Esophagus muscularis mucosa (tissue), 4 donors: Measurements from ENCODE around the gene SLCO3A1. TPM values are rescaled to one million over a fixed set of nuclear protein-coding genes. Genes with fewer than 3 reads are reported as not detected.
"Not testable (repeated sequence)": the region's sequence is repeated elsewhere in the genome, so short reads cannot be mapped to it uniquely, and the experiment has no call there.

ENCODE experiments used
- DNase-seq: peaks from one replicate; pipeline ENCODE4 v3.0.0-alpha.2; 2017; ENCODE audit errors: extremely low spot score
- H3K27ac ChIP-seq, 4 donors: fragments of 200-600 bp; sonication (generic); replicated peaks in 1 of 4; 1 replicate in 3 of 4; 2 replicates in 1 of 4; pipeline ENCODE4 v1.5.1; 2016 to 2019; ENCODE audit warnings: mild to moderate bottlenecking in 1 of 4
- H3K27me3 ChIP-seq, 4 donors: fragments of 200-600 bp; sonication (generic); one replicate each; pipeline versions ENCODE4 v1.5.1 to v1.6.0; 2016 to 2019
- H3K36me3 ChIP-seq, 4 donors: fragments of 200-600 bp; sonication (generic); one replicate each; pipeline ENCODE4 v1.5.1; 2016 to 2019
- H3K4me1 ChIP-seq, 4 donors: fragments of 200-600 bp; sonication (generic); one replicate each; pipeline ENCODE4 v1.5.1; 2016 to 2019
- H3K4me3 ChIP-seq, 4 donors: fragments of 200-600 bp; sonication (generic); 1 replicate in 2 of 4; 2 replicates in 2 of 4; pipeline ENCODE4 v1.5.1; 2016 to 2019; ENCODE audit warnings: mild to moderate bottlenecking in 4 of 4, moderate library complexity in 1 of 4
- H3K9me3 ChIP-seq, 4 donors: fragments of 200-600 bp; sonication (generic); 1 replicate in 3 of 4; 2 replicates in 1 of 4; pipeline ENCODE4 v1.5.1; 2016 to 2019
- EP300 ChIP-seq: sonication (generic); formaldehyde crosslinking; IDR thresholded peaks from one replicate; pipeline ENCODE4 v1.6.1; 2017; ENCODE audit warnings: antibody characterized with exemption
- POLR2A ChIP-seq: fragments of 450-650 bp; IDR thresholded peaks from one replicate; pipeline ENCODE4 v1.6.1; 2017; ENCODE audit warnings: antibody characterized with exemption, moderate library complexity, mild to moderate bottlenecking, low read depth
- POLR2AphosphoS5 ChIP-seq, 2 donors: sonication (generic); formaldehyde crosslinking; IDR thresholded peaks; one replicate each; pipeline ENCODE4 v1.6.1; 2017; ENCODE audit warnings: antibody characterized with exemption in 2 of 2
- WGBS: methylation state at CpG from one replicate; pipeline ENCODE4 v1.1.5; 2018; 5-methylcytosine and 5-hydroxymethylcytosine counted together
- intact Hi-C: fragments of 100-400 bp; cut with DNase I; formaldehyde crosslinking; loops from one replicate; pipeline ENCODE4 v1.15.1; 2023
- total RNA-seq, 4 donors: library from RNA; depleted of rRNA; stranded (reverse); fragments of >200 nt; gene quantifications; one replicate each; pipeline versions ENCODE4 v1.1.0 to v1.2.1, GENCODE V29; 2016
- TF ChIP-seq, protein P1 (sequence below), 3 experiments: fragments of 200-600 bp in 2 of 3; fragments of 450-650 bp in 1 of 3; sonication (generic) in 2 of 3; IDR thresholded peaks; one replicate each; pipeline ENCODE4 v1.5.1; 2017 to 2019; ENCODE audit warnings: antibody characterized with exemption in 3 of 3, mild to moderate bottlenecking in 2 of 3, moderate library complexity in 1 of 3

Gene SLCO3A1
- total RNA-seq, 4 donors from 2014 or later, result 5.6 to 17.5 (median 12.3) TPM

DNA sequence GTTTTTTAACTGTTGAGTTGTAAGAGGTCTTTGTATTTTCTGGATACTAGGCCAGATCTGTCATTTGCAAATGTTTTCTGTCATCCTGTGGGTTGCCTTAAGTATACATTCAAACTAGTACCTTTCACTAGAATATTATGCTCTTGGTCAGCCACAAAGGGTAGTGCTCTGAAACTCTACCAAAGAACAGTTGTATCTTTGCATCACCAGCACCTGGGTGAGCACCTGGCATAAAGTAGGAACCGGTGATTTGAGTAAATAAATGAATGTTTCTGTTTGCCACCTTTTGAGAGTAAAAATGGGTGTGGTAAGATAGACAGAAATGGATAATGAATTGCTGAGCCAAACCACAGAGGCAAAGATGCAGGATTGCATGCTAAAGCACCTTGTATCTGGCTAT is 98.7 kb downstream of the SLCO3A1 start:
- Histone ChIP-seq H3K4me1 (peaks cover 31 to 45% (median 37%) of the 10 kb centered on the region in 4 donors), H3K27ac (no peak overlapping the region)
- 86% methylated on average over 1 of the region's 1 CpG for WGBS

DNA sequence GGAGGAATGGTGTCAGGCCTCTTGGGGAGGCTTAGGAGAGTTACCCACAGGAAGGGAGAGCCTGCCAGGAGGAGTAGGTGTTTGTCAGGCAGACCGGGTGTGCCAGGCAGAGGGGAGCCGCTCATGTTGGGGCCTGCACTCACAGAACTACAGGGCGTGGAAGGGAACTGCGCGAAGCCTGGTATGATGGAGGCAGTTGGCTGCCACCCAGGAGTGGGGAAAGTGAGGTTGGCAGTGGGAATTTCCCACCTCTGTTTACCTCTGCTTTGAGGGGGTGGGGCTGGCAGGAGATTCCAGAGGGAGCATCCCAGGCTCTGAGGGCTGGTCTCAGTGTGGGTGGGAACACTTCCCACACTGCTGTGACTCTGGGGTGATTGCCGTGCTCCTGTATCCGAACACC is 99.9 kb downstream of the SLCO3A1 start:
- TF ChIP-seq EP300, result no peak
- intact Hi-C loops, result no loop called here
- peaks cover 19 to 33% (median 25%) of the 10 kb centered on the region in 4 donors for H3K4me1 ChIP-seq
- H3K27ac ChIP-seq, result no peak overlapping the region
- no peaks in the 10 kb centered on the region for H3K36me3 ChIP-seq
- no peaks in the 10 kb centered on the region for H3K9me3 ChIP-seq
- no peak overlapping the region for H3K4me3 ChIP-seq
- 84% methylated on average over 7 of the region's 7 CpGs for WGBS
- no peaks in the 10 kb centered on the region for H3K27me3 ChIP-seq
- no peak for DNase-seq

More for the DNA sequence above, 98.7 kb downstream of the SLCO3A1 start:
- intact Hi-C loops, result no loop called here
- Histone ChIP-seq H3K36me3 (no peaks in the 10 kb centered on the region), H3K9me3 (no peaks in the 10 kb centered on the region), H3K4me3 (no peak overlapping the region), H3K27me3 (no peaks in the 10 kb centered on the region)
- TF ChIP-seq POLR2AphosphoS5 (IDR thresholded peaks at IDR 0.05), result no peak
- no peak for TF ChIP-seq POLR2A
- no peak for TF ChIP-seq EP300
- TF ChIP-seq, protein P1, sequence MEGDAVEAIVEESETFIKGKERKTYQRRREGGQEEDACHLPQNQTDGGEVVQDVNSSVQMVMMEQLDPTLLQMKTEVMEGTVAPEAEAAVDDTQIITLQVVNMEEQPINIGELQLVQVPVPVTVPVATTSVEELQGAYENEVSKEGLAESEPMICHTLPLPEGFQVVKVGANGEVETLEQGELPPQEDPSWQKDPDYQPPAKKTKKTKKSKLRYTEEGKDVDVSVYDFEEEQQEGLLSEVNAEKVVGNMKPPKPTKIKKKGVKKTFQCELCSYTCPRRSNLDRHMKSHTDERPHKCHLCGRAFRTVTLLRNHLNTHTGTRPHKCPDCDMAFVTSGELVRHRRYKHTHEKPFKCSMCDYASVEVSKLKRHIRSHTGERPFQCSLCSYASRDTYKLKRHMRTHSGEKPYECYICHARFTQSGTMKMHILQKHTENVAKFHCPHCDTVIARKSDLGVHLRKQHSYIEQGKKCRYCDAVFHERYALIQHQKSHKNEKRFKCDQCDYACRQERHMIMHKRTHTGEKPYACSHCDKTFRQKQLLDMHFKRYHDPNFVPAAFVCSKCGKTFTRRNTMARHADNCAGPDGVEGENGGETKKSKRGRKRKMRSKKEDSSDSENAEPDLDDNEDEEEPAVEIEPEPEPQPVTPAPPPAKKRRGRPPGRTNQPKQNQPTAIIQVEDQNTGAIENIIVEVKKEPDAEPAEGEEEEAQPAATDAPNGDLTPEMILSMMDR (IDR thresholded peaks at IDR 0.05), result no peak
- DNase-seq, result no peak

DNA sequence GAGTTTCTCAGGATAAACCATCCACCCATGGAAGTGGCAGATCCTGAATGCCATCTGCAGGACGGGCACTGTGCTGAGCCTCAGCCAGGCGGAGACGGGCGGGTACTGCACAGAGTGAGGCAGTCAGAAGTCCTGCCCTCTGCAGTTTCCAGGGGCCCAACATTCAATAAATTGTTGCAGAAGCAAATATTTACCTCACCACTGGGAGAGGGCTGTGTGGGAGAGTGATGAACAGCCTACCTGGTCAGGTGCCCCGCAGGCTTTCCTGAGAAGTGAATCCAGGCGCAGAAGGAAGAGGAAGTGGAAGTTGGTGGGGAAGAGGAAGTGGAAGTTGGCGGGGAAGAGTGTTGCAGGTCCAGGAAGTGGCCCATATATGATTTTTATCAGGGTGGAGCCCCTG is 100.8 kb downstream of the SLCO3A1 start:
- TF ChIP-seq POLR2A, result no peak
- no peak for TF ChIP-seq POLR2AphosphoS5 (IDR thresholded peaks at IDR 0.05)
- Histone ChIP-seq H3K27me3 (no peaks in the 10 kb centered on the region), H3K36me3 (no peaks in the 10 kb centered on the region), H3K4me1 (peaks cover 16 to 27% (median 20%) of the 10 kb centered on the region in 4 donors), H3K27ac (no peak overlapping the region), H3K4me3 (no peak overlapping the region), H3K9me3 (no peaks in the 10 kb centered on the region)
- no peak for DNase-seq
- intact Hi-C loops, result no loop called here
- WGBS, result 93% methylated on average over 7 of the region's 7 CpGs

DNA sequence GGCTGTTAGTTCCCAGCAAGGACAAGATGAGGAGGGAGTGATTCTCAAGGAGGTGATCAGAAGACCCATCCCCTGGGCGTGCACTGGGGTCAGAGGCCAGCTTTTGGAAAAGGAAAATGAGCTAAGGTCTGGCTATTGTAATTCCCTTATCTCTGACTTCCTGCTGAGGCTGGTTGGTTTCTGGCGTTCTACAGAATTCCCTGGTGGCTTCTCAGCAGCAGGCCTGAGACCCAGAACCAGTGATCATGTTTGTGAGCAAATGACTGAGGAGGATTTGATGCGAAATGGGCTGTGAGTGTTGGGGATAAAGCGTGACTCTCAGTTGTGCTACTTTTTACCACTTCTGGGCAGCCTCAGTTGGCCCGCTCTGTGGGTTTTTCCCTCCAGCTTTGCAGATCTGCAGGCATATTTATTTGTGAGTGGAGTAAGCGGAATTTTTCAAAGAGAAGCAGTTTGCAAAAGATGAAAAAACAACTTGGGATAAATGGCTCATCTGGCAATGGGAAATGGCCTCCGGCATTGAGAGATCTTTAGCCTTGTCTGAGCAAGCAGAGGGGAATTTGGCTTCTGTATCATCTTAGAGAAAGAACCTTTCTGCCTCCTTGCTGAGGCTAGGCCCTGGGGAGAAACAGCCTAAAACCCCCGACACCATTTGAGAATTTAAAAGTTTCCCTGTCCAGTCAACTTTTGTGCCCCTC is 102.7 kb downstream of the SLCO3A1 start:
- Histone ChIP-seq H3K27me3 (no peaks in the 10 kb centered on the region), H3K36me3 (no peaks in the 10 kb centered on the region), H3K27ac (peak overlapping the region in 3 of 4 donors; percentile 7 to 49 (median 34)), H3K4me1 (peaks cover 16 to 22% (median 18%) of the 10 kb centered on the region in 4 donors), H3K9me3 (no peaks in the 10 kb centered on the region), H3K4me3 (no peak overlapping the region)
- intact Hi-C loops, result no loop called here
- no peak for TF ChIP-seq POLR2A
- DNase-seq, result no peak
- WGBS, result 55% methylated on average over 8 of the region's 8 CpGs

- TF ChIP-seq, protein P1 (IDR thresholded peaks at IDR 0.05), result no peak
- no peak for TF ChIP-seq EP300
- 98% methylated on average over 2 of the region's 2 CpGs for WGBS
- peaks cover 17 to 20% (median 18%) of the 10 kb centered on the region in 4 donors for H3K4me1 ChIP-seq
- H3K4me3 ChIP-seq, result no peak overlapping the region
- no peaks in the 10 kb centered on the region for H3K36me3 ChIP-seq
- DNase-seq, result no peak
- no peak overlapping the region for H3K27ac ChIP-seq
- intact Hi-C loops, result no loop called here
- no peaks in the 10 kb centered on the region for H3K27me3 ChIP-seq
- no peaks in the 10 kb centered on the region for H3K9me3 ChIP-seq
Measured at GRCh38 chr15:91961357-91961756, 107.8 kb downstream of the SLCO3A1 start.

DNA sequence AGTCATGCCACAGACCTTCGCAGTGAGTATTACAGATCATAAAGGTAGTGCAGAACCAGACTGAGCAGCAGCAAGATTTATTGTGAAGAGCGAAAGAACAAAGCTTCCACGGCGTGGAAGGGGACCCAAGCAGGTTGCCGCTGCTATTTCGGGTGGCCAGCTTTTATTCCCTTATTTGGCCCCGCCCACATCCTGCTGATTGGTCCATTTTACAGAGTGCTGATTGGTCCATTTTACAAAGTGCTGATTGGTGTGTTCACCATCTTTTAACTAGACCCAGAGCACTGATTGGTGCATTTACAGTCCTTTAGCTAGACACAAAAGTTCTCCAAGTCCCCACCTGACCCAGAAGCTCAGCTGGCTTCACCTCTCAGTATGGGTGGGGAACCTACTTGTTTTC is 110.2 kb downstream of the SLCO3A1 start:
- H3K4me1 ChIP-seq, result peaks cover 13 to 37% (median 23%) of the 10 kb centered on the region in 4 donors
- H3K36me3 ChIP-seq, H3K27me3 ChIP-seq, H3K27ac ChIP-seq, intact Hi-C loops, H3K9me3 ChIP-seq, DNase-seq, H3K4me3 ChIP-seq: not testable (repeated sequence)
- WGBS, result 91% methylated on average over 7 of the region's 7 CpGs
